Body of pancreas (tissue), 4 donors: ENCODE data around the gene JOSD2. TPM values are rescaled to one million over a fixed set of nuclear protein-coding genes. Genes with fewer than 3 reads are reported as not detected.

Experiments
- ATAC-seq: fragments of 150-250 bp; one replicate; pipeline ENCODE4 v1.9.1; 2016
- DNase-seq, 4 donors: peaks; one replicate each; pipeline ENCODE4 v3.0.0-alpha.2; 2019
- H3K27ac ChIP-seq, 4 donors: fragments of 200-600 bp; sonication (generic); 1 replicate in 3 of 4; 2 replicates in 1 of 4; pipeline versions ENCODE4 v1.5.1 to v1.6.1; 2016 to 2019; ENCODE audit warnings: mild to moderate bottlenecking in 1 of 4, mixed read lengths in 1 of 4, moderate library complexity in 1 of 4
- H3K27me3 ChIP-seq, 2 donors: fragments of 200-600 bp; sonication (generic); one replicate each; pipeline ENCODE4 v1.6.0; 2016; ENCODE audit warnings: mild to moderate bottlenecking in 1 of 2
- H3K36me3 ChIP-seq, 2 donors: fragments of 200-600 bp; sonication (generic); replicated peaks in 1 of 2; 2 replicates each; pipeline ENCODE4 v1.5.1; 2016; ENCODE audit warnings: low read depth in 2 of 2; ENCODE audit not compliant: insufficient read depth in 1 of 2
- H3K4me1 ChIP-seq: fragments of 200-600 bp; sonication (generic); one replicate; pipeline ENCODE4 v1.6.0; 2016
- H3K4me3 ChIP-seq, 2 donors: fragments of 200-600 bp; sonication (generic); 1 replicate in 1 of 2; 2 replicates in 1 of 2; pipeline ENCODE4 v1.5.1; 2016 to 2019
- H3K9me3 ChIP-seq, 3 donors: fragments of 200-600 bp; sonication (generic); 1 replicate in 2 of 3; 2 replicates in 1 of 3; pipeline ENCODE4 v1.5.1; 2016
- POLR2A ChIP-seq, 3 donors: fragments of 450-650 bp; IDR thresholded peaks; one replicate each; pipeline ENCODE4 v1.6.1; 2016; ENCODE audit warnings: antibody characterized with exemption in 3 of 3, mild to moderate bottlenecking in 2 of 3
- WGBS, 2 donors: methylation state at CpG; one replicate each; pipeline ENCODE4 v1.1.5; 2017; 5-methylcytosine and 5-hydroxymethylcytosine counted together
- intact Hi-C: fragments of 100-400 bp; cut with DNase I; formaldehyde crosslinking; loops from one replicate; pipeline ENCODE4 v1.15.1; 2023
- total RNA-seq, 2 donors: library from RNA; depleted of rRNA; stranded (reverse); fragments of >200 nt; gene quantifications; one replicate each; pipeline ENCODE4 v1.1.0, GENCODE V29; 2016
- TF ChIP-seq, protein P1 (sequence below), 7 experiments: fragments of 450-650 bp in 4 of 7; fragments of 200-600 bp in 3 of 7; sonication (generic) in 3 of 7; IDR thresholded peaks; one replicate each; pipeline ENCODE4 v1.5.1; 2016 to 2019; ENCODE audit warnings: antibody characterized with exemption in 7 of 7

Gene JOSD2
- total RNA-seq, 2 donors from 2014 or later = 5.6 to 7.5 TPM

DNA sequence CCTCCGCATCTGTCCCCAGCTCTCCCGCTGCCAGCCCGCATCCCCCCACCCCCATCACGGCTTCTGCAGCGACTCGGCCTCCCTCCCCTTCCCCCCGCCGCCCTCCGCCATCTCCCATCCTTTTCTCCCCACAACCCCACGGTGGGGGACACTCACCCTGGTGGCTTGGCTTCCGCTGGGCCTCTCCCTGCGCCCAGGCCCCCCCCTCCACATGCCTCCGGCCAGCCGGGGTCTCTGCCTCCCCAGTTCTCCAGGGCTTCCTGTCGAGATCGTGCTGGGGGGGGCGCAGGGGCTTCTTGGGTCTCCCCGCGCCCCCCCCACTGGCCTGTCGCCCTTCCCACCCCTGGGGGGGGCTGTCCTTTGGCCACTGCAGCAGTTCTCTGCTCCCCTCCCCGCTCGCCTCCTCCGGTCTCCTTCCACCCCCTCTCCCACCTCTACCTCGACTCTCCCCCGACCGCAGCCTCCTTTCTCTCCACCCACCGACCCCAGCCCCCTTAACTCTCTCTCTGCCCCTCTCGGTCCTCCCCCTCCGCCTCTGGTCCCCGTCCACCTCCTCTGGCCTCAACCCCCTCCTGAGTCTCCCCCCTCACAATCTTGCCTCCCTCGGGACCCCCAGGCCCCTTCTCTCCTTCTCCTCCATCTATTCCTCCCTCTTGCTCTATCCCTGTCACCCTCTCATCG, 40.2 kb upstream of the JOSD2 start:
- Histone ChIP-seq H3K4me3 (no peak overlapping the region), H3K36me3 (no peaks in the 10 kb centered on the region), H3K9me3 (no peaks in the 10 kb centered on the region), H3K4me1 (peaks cover under 1% of the 10 kb centered on the region), H3K27ac (no peak overlapping the region), H3K27me3 (peaks cover 0 to 6% of the 10 kb centered on the region in 2 donors)
- DNase-seq = no peak
- WGBS, 2 donors = 3 to 15% methylated on average over 16 to 28 of the region's 32 CpGs
- intact Hi-C loops = no loop called here
- TF ChIP-seq, protein P1, sequence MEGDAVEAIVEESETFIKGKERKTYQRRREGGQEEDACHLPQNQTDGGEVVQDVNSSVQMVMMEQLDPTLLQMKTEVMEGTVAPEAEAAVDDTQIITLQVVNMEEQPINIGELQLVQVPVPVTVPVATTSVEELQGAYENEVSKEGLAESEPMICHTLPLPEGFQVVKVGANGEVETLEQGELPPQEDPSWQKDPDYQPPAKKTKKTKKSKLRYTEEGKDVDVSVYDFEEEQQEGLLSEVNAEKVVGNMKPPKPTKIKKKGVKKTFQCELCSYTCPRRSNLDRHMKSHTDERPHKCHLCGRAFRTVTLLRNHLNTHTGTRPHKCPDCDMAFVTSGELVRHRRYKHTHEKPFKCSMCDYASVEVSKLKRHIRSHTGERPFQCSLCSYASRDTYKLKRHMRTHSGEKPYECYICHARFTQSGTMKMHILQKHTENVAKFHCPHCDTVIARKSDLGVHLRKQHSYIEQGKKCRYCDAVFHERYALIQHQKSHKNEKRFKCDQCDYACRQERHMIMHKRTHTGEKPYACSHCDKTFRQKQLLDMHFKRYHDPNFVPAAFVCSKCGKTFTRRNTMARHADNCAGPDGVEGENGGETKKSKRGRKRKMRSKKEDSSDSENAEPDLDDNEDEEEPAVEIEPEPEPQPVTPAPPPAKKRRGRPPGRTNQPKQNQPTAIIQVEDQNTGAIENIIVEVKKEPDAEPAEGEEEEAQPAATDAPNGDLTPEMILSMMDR (IDR thresholded peaks at IDR 0.05) = no peak
- TF ChIP-seq POLR2A (IDR thresholded peaks at IDR 0.05) = no peak
- ATAC-seq = no peak

DNA sequence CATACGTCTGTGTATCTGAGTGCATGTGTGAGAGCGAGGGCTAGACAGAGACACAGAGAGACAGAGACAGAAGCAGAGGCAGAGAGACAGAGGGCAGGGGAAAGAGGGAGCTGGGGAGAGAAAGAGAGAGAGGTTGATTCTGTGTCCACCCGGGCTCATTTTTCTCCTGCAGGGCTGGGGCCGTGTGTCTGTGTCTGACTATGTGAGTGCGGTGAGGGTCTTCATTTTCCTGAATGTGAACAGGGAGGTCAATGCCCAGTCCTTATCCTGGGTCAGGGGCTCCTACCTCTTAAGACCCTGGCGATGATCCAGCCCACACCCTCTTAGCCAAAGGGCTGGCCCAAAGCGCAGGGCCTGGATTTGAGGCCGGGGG, 39.6 kb upstream of the JOSD2 start:
- 24 to 30% methylated on average over 6 to 7 of the region's 8 CpGs for WGBS, 2 donors
- intact Hi-C loops = no loop called here
- H3K36me3 ChIP-seq = no peaks in the 10 kb centered on the region
- H3K4me1 ChIP-seq = no peaks in the 10 kb centered on the region
- TF ChIP-seq, protein P1 (IDR thresholded peaks at IDR 0.05) = no peak
- TF ChIP-seq POLR2A (IDR thresholded peaks at IDR 0.05) = no peak
- H3K9me3 ChIP-seq = no peaks in the 10 kb centered on the region
- no peak for DNase-seq
- no peak overlapping the region for H3K27ac ChIP-seq
- H3K27me3 ChIP-seq = peaks cover 0 to under 1% of the 10 kb centered on the region in 2 donors
- no peak for ATAC-seq
- H3K4me3 ChIP-seq = no peak overlapping the region

DNA sequence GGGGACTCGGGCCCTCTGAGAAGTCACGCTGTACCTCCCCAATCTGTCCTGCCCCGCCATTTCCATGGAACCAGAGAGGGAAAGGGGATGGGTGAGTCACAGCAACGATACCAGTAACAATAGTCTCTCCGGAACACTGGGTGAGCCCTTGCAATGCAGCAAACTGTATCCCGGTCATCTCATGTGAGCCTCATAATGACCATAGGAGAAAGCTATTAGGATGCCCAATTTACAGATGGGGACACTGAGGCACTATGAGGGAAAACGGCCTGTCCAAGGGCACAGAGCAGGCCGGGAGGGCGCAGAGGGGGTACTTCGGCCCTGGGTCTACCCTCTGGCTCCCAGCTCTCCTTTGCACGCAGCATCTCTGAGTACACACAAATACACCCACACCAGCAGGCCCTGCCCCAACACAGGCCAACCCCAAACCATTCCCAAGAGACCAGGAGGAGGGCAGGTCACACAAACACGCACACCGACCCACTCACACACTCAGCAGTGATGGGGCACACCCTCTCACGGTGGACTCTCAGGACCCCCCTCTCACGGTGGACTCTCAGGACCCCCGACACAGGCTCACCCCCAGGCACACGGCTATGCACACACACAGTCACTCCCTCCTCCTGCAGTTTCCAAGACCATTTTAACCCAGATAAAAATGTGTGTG, 39.1 kb upstream of the JOSD2 start:
- DNase-seq (no peak), ATAC-seq (no peak)
- no peaks in the 10 kb centered on the region for H3K27me3 ChIP-seq
- intact Hi-C loops = no loop called here
- no peak overlapping the region for H3K27ac ChIP-seq
- H3K4me3 ChIP-seq = no peak overlapping the region
- TF ChIP-seq, protein P1 (IDR thresholded peaks at IDR 0.05) = no peak
- TF ChIP-seq POLR2A (IDR thresholded peaks at IDR 0.05) = no peak
- 40 to 57% methylated on average over 9 to 17 of the region's 17 CpGs for WGBS, 2 donors
- H3K4me1 ChIP-seq = no peaks in the 10 kb centered on the region
- no peaks in the 10 kb centered on the region for H3K9me3 ChIP-seq
- no peaks in the 10 kb centered on the region for H3K36me3 ChIP-seq

DNA sequence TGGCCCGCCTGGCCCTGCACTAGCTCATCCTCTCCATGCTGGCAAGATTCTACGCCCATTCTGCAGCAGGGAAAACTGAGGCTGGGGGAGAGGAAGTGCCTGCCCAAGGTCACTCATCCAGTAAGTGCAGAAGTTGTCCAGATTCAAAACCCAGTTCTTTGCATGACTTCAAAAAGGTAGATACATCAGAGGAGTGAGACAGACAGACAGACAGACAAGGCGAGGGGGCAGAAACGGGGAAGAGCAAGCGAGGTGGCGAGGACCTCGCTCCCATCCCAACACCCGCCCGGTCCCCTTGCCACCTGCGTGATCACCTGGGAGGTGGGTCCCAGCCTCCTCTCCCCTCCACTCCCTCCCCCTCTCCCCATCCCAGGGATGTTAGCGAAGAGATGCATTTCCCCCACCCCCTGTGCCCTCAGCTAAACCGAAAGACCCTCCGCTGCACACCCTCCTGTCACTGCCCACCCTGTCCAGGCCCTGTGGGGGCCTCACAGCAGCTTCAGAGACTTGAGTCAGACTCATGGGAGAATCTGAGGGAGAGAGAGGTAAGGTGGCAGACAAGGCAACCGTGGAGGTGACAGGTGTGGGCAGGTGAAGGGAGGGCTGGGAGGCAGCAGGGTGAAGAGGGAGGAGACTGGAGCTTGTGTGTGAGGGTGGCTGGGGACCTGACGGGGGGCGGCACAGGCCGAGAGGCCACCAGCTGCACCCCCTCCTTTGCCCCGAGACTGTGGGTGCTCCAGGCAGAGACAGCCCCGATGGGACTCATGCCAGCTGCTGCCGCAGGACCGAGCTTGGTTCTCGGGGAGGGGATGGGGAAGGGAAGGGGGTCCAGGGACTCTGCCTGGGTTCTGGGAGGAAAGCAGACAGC, 38.3 kb upstream of the JOSD2 start:
- no peaks in the 10 kb centered on the region for H3K9me3 ChIP-seq
- WGBS, 2 donors = 32 to 50% methylated on average over 18 to 22 of the region's 22 CpGs
- intact Hi-C loops = no loop called here
- TF ChIP-seq, protein P1 (IDR thresholded peaks at IDR 0.05) = no peak
- TF ChIP-seq POLR2A (IDR thresholded peaks at IDR 0.05) = no peak
- ATAC-seq (no peak), DNase-seq (no peak)
- H3K4me3 ChIP-seq = no peak overlapping the region
- H3K36me3 ChIP-seq = no peaks in the 10 kb centered on the region
- H3K27me3 ChIP-seq = no peaks in the 10 kb centered on the region
- no peak overlapping the region for H3K27ac ChIP-seq
- H3K4me1 ChIP-seq = no peaks in the 10 kb centered on the region
